WTC11 (cell line): Measurements from ENCODE around the gene RNF128. TPM values are rescaled to one million over a fixed set of nuclear protein-coding genes. Genes with fewer than 3 reads are reported as not detected.
"Not testable (repeated sequence)": the region's sequence is repeated elsewhere in the genome, so short reads cannot be mapped to it uniquely, and the experiment has no call there.

ENCODE experiments used
- ATAC-seq: fragments of 200-7000 bp; cut with Tn5 transposase; 2 replicates; pipeline ENCODE4 v1.10.0; 2021; ENCODE audit warnings: mild to moderate bottlenecking, moderate library complexity
- CTCF ChIA-PET: fragments of 300-600 bp; sonication (Branson Sonifier 250); formaldehyde crosslinking; loops from one replicate; lab custom pipeline; 2021; ENCODE audit warnings: antibody characterized with exemption; lab: Charles Lee
- POLR2A ChIA-PET: fragments of 350-600 bp; sonication (Branson Sonifier 250); formaldehyde crosslinking; loops from one replicate; lab custom pipeline; 2021; ENCODE audit warnings: antibody characterized with exemption; lab: Charles Lee
- DNase-seq: peaks from one replicate; pipeline ENCODE4 v3.0.0; 2021; ENCODE audit warnings: low spot score
- H3K27ac Mint-ChIP-seq: 2 replicates; pipeline ENCODE4 v1.8.0; 2021; ENCODE audit warnings: mixed read lengths
- H3K27me3 Mint-ChIP-seq: 2 replicates; pipeline ENCODE4 v1.8.0; 2021; ENCODE audit warnings: low read depth, mild to moderate bottlenecking, moderate library complexity, mixed read lengths
- H3K36me3 Mint-ChIP-seq: 2 replicates; pipeline ENCODE4 v1.8.0; 2021; ENCODE audit warnings: mixed read lengths
- H3K4me1 Mint-ChIP-seq: 2 replicates; pipeline ENCODE4 v1.8.0; 2022; ENCODE audit warnings: mixed read lengths
- H3K4me3 Mint-ChIP-seq: 2 replicates; pipeline ENCODE4 v1.8.0; 2021; ENCODE audit warnings: mild to moderate bottlenecking, moderate library complexity, mixed read lengths
- H3K9me3 Mint-ChIP-seq: 2 replicates; pipeline ENCODE4 v1.8.0; 2021; ENCODE audit warnings: mixed read lengths
- ATF2 ChIP-seq: sonication (generic); formaldehyde crosslinking; IDR thresholded peaks from 2 replicates; pipeline ENCODE4 v1.8.1; 2022; ENCODE audit warnings: low read depth, missing genetic modification reagents, borderline replicate concordance
- CTCF ChIP-seq: fragments of 200-600 bp; IDR thresholded peaks from 2 replicates; pipeline ENCODE4 v1.8.0; 2022; ENCODE audit warnings: antibody characterized with exemption
- IRF1 ChIP-seq: sonication (generic); formaldehyde crosslinking; IDR thresholded peaks from 2 replicates; pipeline ENCODE4 v1.8.0; 2023; ENCODE audit warnings: missing genetic modification reagents
- IRF2 ChIP-seq: sonication (generic); formaldehyde crosslinking; IDR thresholded peaks from 2 replicates; pipeline ENCODE4 v1.8.0; 2022; ENCODE audit warnings: low read depth, missing genetic modification reagents, borderline replicate concordance
- SMAD4 ChIP-seq: sonication (generic); formaldehyde crosslinking; IDR thresholded peaks from 2 replicates; pipeline ENCODE4 v1.8.0; 2022; ENCODE audit warnings: mild to moderate bottlenecking, missing genetic modification reagents
- STAT6 ChIP-seq: sonication (generic); formaldehyde crosslinking; conservative IDR thresholded peaks from 2 replicates; pipeline ENCODE4 v1.8.1; 2023; ENCODE audit warnings: mild to moderate bottlenecking, low read depth, missing genetic modification reagents, moderate library complexity
- TCF7 ChIP-seq: sonication (generic); formaldehyde crosslinking; IDR thresholded peaks from 2 replicates; pipeline ENCODE4 v1.8.0; 2022; ENCODE audit warnings: mild to moderate bottlenecking, low read depth, missing genetic modification reagents, moderate library complexity
- TP53 ChIP-seq: sonication (generic); formaldehyde crosslinking; IDR thresholded peaks from 2 replicates; pipeline ENCODE4 v1.8.1; 2023; ENCODE audit warnings: mild to moderate bottlenecking, missing genetic modification reagents
- ZNF281 ChIP-seq: sonication (generic); formaldehyde crosslinking; IDR thresholded peaks from 2 replicates; pipeline ENCODE4 v1.8.0; 2023; ENCODE audit warnings: mild to moderate bottlenecking, missing genetic modification reagents
- ZNF423 ChIP-seq: fragments of 250-450 bp; sonication (Bioruptor Pico); IDR thresholded peaks from 2 replicates; pipeline ENCODE4 v2.1.2; 2022; ENCODE audit warnings: mild to moderate bottlenecking, moderate library complexity
- total RNA-seq: library from RNA; stranded (reverse); gene quantifications from 3 replicates; pipeline ENCODE4 v1.2.3, GENCODE V29; 2021
- TF ChIP-seq, protein P1 (sequence below): sonication (generic); formaldehyde crosslinking; IDR thresholded peaks from 2 replicates; pipeline ENCODE4 v1.8.1; 2023; ENCODE audit warnings: mild to moderate bottlenecking, missing genetic modification reagents, moderate library complexity
- TF ChIP-seq, protein P2 (sequence below): sonication (generic); formaldehyde crosslinking; conservative IDR thresholded peaks from 2 replicates; pipeline ENCODE4 v1.8.1; 2022; ENCODE audit warnings: mild to moderate bottlenecking, missing genetic modification reagents
- TF ChIP-seq, protein P3 (sequence below): fragments of 250-450 bp; sonication (Bioruptor Pico); IDR thresholded peaks from 2 replicates; pipeline ENCODE4 v1.9.0; 2021; ENCODE audit warnings: moderate library complexity, mild to moderate bottlenecking, inconsistent platforms, borderline replicate concordance

The RNF128 gene
- total RNA-seq, 1 experiment from 2014 or later = 1.0 TPM

DNA sequence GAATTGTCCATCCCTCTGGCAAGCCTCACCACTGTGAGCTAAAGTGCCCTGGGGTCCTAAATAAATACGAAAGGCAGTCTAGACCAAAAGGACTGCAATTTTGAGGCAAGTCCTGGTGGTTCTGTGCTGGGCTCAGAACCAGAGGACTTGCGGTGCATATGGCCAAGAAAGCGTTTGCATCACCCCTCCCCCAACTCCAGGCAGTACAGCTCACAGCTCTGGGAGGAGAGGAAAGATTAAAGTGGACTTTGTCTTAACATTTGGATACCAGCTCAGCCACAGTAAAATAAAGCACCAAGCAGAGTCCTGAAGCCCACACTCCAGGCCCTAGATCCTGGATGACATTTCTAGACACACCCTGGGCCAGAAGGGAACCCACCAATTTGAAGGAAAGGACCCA, 24.9 kb downstream of the RNF128 start (continued):
- TF ChIP-seq, protein P1, sequence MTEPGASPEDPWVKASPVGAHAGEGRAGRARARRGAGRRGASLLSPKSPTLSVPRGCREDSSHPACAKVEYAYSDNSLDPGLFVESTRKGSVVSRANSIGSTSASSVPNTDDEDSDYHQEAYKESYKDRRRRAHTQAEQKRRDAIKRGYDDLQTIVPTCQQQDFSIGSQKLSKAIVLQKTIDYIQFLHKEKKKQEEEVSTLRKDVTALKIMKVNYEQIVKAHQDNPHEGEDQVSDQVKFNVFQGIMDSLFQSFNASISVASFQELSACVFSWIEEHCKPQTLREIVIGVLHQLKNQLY (CRISPR knock-in tag) = no peak
- TF ChIP-seq ZNF281 (CRISPR knock-in tag) (no peak), ZNF423 (CRISPR knock-in tag) (no peak), TP53 (CRISPR knock-in tag) (no peak), ATF2 (CRISPR knock-in tag) (no peak), IRF1 (no peak), STAT6 (no peak), CTCF (no peak), TCF7 (CRISPR knock-in tag) (no peak), SMAD4 (no peak)
- TF ChIP-seq, protein P2, sequence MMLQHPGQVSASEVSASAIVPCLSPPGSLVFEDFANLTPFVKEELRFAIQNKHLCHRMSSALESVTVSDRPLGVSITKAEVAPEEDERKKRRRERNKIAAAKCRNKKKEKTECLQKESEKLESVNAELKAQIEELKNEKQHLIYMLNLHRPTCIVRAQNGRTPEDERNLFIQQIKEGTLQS (CRISPR knock-in tag) = no peak
- TF ChIP-seq, protein P3, sequence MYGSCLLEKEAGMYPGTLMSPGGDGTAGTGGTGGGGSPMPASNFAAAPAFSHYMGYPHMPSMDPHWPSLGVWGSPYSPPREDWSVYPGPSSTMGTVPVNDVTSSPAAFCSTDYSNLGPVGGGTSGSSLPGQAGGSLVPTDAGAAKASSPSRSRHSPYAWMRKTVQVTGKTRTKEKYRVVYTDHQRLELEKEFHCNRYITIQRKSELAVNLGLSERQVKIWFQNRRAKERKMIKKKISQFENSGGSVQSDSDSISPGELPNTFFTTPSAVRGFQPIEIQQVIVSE = no peak

DNA sequence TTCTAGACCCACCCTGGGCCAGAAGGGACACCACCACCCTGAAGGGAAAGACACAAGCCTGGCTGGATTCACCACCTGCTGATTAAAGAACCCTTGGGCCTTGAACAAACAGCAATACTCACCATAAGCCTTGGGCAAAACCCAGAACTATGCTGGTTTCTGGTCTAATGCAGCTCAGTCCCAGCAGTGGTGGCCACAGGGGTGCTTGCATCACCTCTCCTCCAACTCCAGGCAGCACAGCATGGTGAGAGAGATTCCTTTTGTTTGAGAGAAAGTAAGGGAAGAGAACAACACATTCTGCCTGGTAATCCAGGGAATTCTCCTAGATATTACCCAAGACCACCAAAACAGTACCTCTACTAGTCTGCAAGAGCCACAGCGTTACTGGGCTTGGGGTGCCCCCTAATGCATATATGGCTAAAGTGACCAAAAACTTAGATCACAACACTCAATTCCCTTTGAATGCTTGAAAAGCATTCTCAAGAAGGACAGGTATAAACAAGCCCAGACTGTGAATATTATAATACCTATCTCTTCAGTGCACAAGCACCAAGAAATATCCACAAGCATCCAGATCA, 25.7 kb downstream of the RNF128 start:
- no peak overlapping the region for H3K4me3 Mint-ChIP-seq
- peaks cover 6% of the 10 kb centered on the region for H3K9me3 Mint-ChIP-seq
- H3K27ac Mint-ChIP-seq = no peak overlapping the region
- TF ChIP-seq IRF2 (CRISPR knock-in tag) = no peak
- TF ChIP-seq ZNF423 (CRISPR knock-in tag) = peak; percentile 52; the same call in 1 of the 2 replicates
- TF ChIP-seq, all 79 proteins: peak for 1
- no peaks in the 10 kb centered on the region; the same call in 1 of the 2 replicates for H3K27me3 Mint-ChIP-seq
- peaks cover 17% of the 10 kb centered on the region for H3K4me1 Mint-ChIP-seq
- POLR2A ChIA-PET = no interaction called here
- H3K36me3 Mint-ChIP-seq = peaks cover 4% of the 10 kb centered on the region
- CTCF ChIA-PET = interaction anchor here (1.6 to 2.1 kb wide), 2 partner anchors 26 to 337 kb away, joined by 6 to 8 read pairs; partner anchors contain the start of gene RNF128
- ATAC-seq (peak; percentile 74), DNase-seq (peak; percentile 23)

- H3K27me3 Mint-ChIP-seq, DNase-seq, H3K27ac Mint-ChIP-seq, H3K4me3 Mint-ChIP-seq, CTCF ChIA-PET, H3K9me3 Mint-ChIP-seq, H3K36me3 Mint-ChIP-seq, H3K4me1 Mint-ChIP-seq, ATAC-seq, POLR2A ChIA-PET: not testable (repeated sequence)
These were observed 42.8 kb downstream of the RNF128 start for GRCh38 chrX:106769288-106769687.
